H9 (cell line): Measurements from ENCODE around the gene STAP2. TPM values are rescaled to one million over a fixed set of nuclear protein-coding genes. Genes with fewer than 3 reads are reported as not detected.

Experiments
- total RNA-seq: library from RNA; stranded (reverse); gene quantifications from 2 replicates; pipeline ENCODE4 v1.2.1, GENCODE V29; 2021

The STAP2 gene
- total RNA-seq, 1 experiment from 2014 or later: 20.2 TPM

Other genes starting within 250 kb of the STAP2 start
- 167 and 169 TPM in 2 replicates for gene MAP2K2, start 214.7 kb downstream of the STAP2 start, total RNA-seq
- 0.15 TPM in 1 of 2 replicates, not detected in the other for gene CREB3L3, start 185.2 kb downstream of the STAP2 start, total RNA-seq
- gene SIRT6, start 156.3 kb downstream of the STAP2 start, total RNA-seq: 24.9 and 27.0 TPM in 2 replicates
- gene ANKRD24, start 156.1 kb downstream of the STAP2 start, total RNA-seq: 2.4 and 2.8 TPM in 2 replicates
- 1.2 and 1.4 TPM in 2 replicates for gene EBI3, start 109.3 kb downstream of the STAP2 start, total RNA-seq
- 31.0 and 33.6 TPM in 2 replicates for gene YJU2, start 91.7 kb downstream of the STAP2 start, total RNA-seq
- 2.7 and 4.4 TPM in 2 replicates for gene SHD, start 59.6 kb downstream of the STAP2 start, total RNA-seq
- gene TMIGD2, start 36.4 kb downstream of the STAP2 start, total RNA-seq: 0.26 TPM in 1 of 2 replicates, not detected in the other
- gene FSD1, start 34.2 kb downstream of the STAP2 start, total RNA-seq: 53.6 and 53.9 TPM in 2 replicates
- gene MPND, start 4.7 kb upstream of the STAP2 start, total RNA-seq: 37.0 and 38.2 TPM in 2 replicates
- 85.5 TPM in 2 replicates for gene SH3GL1, start 61.7 kb upstream of the STAP2 start, total RNA-seq
- 143 and 148 TPM in 2 replicates for gene CHAF1A, start 63.8 kb upstream of the STAP2 start, total RNA-seq
- 34.1 and 39.0 TPM in 2 replicates for gene UBXN6, start 119.0 kb upstream of the STAP2 start, total RNA-seq
- 108 and 117 TPM in 2 replicates for gene HDGFL2, start 133.5 kb upstream of the STAP2 start, total RNA-seq
- gene PLIN4, start 179.7 kb upstream of the STAP2 start, total RNA-seq: 0.90 and 1.1 TPM in 2 replicates
- gene PLIN5, start 196.4 kb upstream of the STAP2 start, total RNA-seq: 2.7 and 3.9 TPM in 2 replicates
- 0.24 and 0.50 TPM in 2 replicates for gene LRG1, start 201.2 kb upstream of the STAP2 start, total RNA-seq
- 38.4 and 38.7 TPM in 2 replicates for gene SEMA6B, start 220.9 kb upstream of the STAP2 start, total RNA-seq